Right atrium auricular region (tissue), 2 donors: ENCODE data around the gene MAGI2. TPM values are rescaled to one million over a fixed set of nuclear protein-coding genes. Genes with fewer than 3 reads are reported as not detected.

Experiments
- DNase-seq: peaks from one replicate; pipeline ENCODE4 v3.0.0-alpha.2; 2019; ENCODE audit warnings: low spot score
- H3K27ac ChIP-seq, 2 donors: fragments of 200-600 bp; sonication (generic); 1 replicate in 1 of 2; 2 replicates in 1 of 2; pipeline ENCODE4 v1.5.1; 2016 to 2019
- H3K27me3 ChIP-seq, 2 donors: fragments of 200-600 bp; sonication (generic); one replicate each; pipeline versions ENCODE4 v1.5.1 to v1.6.0; 2017 to 2019
- H3K36me3 ChIP-seq: fragments of 200-600 bp; sonication (generic); one replicate; pipeline ENCODE4 v1.5.1; 2016
- H3K4me1 ChIP-seq, 2 donors: fragments of 200-600 bp; sonication (generic); one replicate each; pipeline versions ENCODE4 v1.5.1 to v1.6.0; 2017 to 2019
- H3K4me3 ChIP-seq, 2 donors: fragments of 200-600 bp; sonication (generic); 1 replicate in 1 of 2; 2 replicates in 1 of 2; pipeline ENCODE4 v1.5.1; 2017 to 2019; ENCODE audit warnings: mild to moderate bottlenecking in 1 of 2, moderate library complexity in 1 of 2
- H3K9me3 ChIP-seq, 2 donors: fragments of 200-600 bp; sonication (generic); one replicate each; pipeline ENCODE4 v1.5.1; 2019
- CTCF ChIP-seq, 2 donors: fragments of 200-600 bp; sonication (generic); IDR thresholded peaks; one replicate each; pipeline ENCODE4 v1.5.1; 2019; ENCODE audit warnings: antibody characterized with exemption in 2 of 2
- total RNA-seq, 2 donors: library from RNA; depleted of rRNA; stranded (reverse); fragments of >200 nt; gene quantifications; one replicate each; pipeline ENCODE4 v1.1.0, GENCODE V29; 2016

MAGI2 gene
- total RNA-seq, 2 donors from 2014 or later, result 5.9 to 6.0 TPM

DNA sequence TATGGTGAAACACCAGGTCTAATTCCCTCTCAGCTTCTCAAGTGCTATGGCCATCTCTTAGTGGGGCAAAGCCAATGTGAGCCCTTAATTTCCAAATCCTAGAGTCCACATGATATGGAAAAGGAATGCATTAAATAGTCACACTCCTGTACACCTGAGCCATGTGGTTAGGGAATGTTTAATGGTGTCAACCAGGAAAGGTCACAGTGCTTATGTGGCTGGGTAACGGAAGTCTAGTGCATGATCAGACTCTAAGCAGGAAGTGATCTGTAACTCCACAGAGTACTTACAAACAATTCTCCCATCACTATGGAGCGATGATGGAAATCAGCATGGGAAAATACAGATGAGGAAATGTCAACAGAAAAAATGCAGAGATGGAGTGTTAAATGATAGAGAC is 148.8 kb downstream of the MAGI2 start:
- no peak for TF ChIP-seq CTCF (IDR thresholded peaks at IDR 0.05)
- H3K4me3 ChIP-seq, result no peak overlapping the region
- H3K4me1 ChIP-seq, result no peaks in the 10 kb centered on the region
- no peaks in the 10 kb centered on the region for H3K9me3 ChIP-seq
- H3K27ac ChIP-seq, result no peak overlapping the region
- no peaks in the 10 kb centered on the region for H3K36me3 ChIP-seq
- DNase-seq, result no peak
- H3K27me3 ChIP-seq, result no peaks in the 10 kb centered on the region

DNA sequence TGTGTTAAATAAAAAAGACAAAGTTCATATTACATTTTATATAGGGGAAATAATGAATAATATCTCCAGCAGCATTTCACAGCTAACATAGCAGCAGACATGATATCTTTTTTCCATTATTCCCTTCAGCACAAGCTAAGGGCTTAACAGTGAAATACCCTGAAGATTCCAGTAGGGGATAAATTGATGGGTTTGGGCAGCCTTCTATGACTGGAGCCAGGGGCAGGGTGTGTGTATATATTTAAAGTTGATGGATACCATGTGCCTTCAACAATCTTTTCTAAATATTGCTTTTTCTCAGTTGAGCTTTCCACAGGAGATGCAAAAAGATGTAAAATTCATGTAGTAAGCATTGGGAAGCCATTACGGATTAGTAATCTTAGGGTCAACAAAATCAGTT is 151.2 kb downstream of the MAGI2 start:
- no peak for DNase-seq
- no peak overlapping the region for H3K27ac ChIP-seq
- H3K4me3 ChIP-seq, result no peak overlapping the region
- no peaks in the 10 kb centered on the region for H3K4me1 ChIP-seq
- no peak for TF ChIP-seq CTCF (IDR thresholded peaks at IDR 0.05)
- no peaks in the 10 kb centered on the region for H3K36me3 ChIP-seq
- H3K9me3 ChIP-seq, result no peaks in the 10 kb centered on the region
- H3K27me3 ChIP-seq, result no peaks in the 10 kb centered on the region

- Histone ChIP-seq H3K36me3 (no peaks in the 10 kb centered on the region), H3K27me3 (no peaks in the 10 kb centered on the region), H3K4me1 (no peaks in the 10 kb centered on the region), H3K9me3 (no peaks in the 10 kb centered on the region), H3K27ac (no peak overlapping the region), H3K4me3 (no peak overlapping the region)
- no peak for DNase-seq
- no peak for TF ChIP-seq CTCF (IDR thresholded peaks at IDR 0.05)
These were observed 152.0 kb downstream of the MAGI2 start for GRCh38 chr7:79301419-79301818.

GRCh38 chr7:79300573-79300972 is 152.9 kb downstream of the MAGI2 start:
- no peaks in the 10 kb centered on the region for H3K27me3 ChIP-seq
- H3K4me1 ChIP-seq, result no peaks in the 10 kb centered on the region
- no peaks in the 10 kb centered on the region for H3K36me3 ChIP-seq
- no peak overlapping the region for H3K4me3 ChIP-seq
- no peak overlapping the region for H3K27ac ChIP-seq
- DNase-seq, result no peak
- no peak for TF ChIP-seq CTCF (IDR thresholded peaks at IDR 0.05)
- no peaks in the 10 kb centered on the region for H3K9me3 ChIP-seq

- peak; percentile 50 to 80 for TF ChIP-seq CTCF (IDR thresholded peaks at IDR 0.05)
- no peaks in the 10 kb centered on the region for H3K9me3 ChIP-seq
- no peak for DNase-seq
- no peak overlapping the region for H3K27ac ChIP-seq
- no peaks in the 10 kb centered on the region for H3K36me3 ChIP-seq
- no peak overlapping the region for H3K4me3 ChIP-seq
- no peaks in the 10 kb centered on the region for H3K4me1 ChIP-seq
- H3K27me3 ChIP-seq, result no peaks in the 10 kb centered on the region
These were observed 155.2 kb downstream of the MAGI2 start for GRCh38 chr7:79298145-79298760.
